Aorta (tissue), 5 donors: ENCODE measurements around the gene SLCO4A1. TPM values are rescaled to one million over a fixed set of nuclear protein-coding genes. Genes with fewer than 3 reads are reported as not detected.

Experiments
- ATAC-seq: fragments of 200-7000 bp; cut with Tn5 transposase; one replicate; pipeline ENCODE4 v1.9.1; 2022; ENCODE audit warnings: moderate library complexity; ENCODE audit not compliant: low FRiP score
- DNase-seq, 2 donors: peaks; one replicate each; pipeline ENCODE4 v3.0.0-alpha.2; 2020
- H3K27ac ChIP-seq, 2 donors: one replicate each; pipeline ENCODE4 v1.5.1; 2013; ENCODE audit warnings: low read length in 2 of 2, mild to moderate bottlenecking in 2 of 2, moderate library complexity in 2 of 2, control low read depth in 1 of 2, inconsistent platforms in 1 of 2, low read depth in 1 of 2
- H3K27me3 ChIP-seq, 2 donors: one replicate each; pipeline ENCODE4 v1.6.1; 2013; ENCODE audit warnings: control low read depth in 1 of 2, low read length in 1 of 2, mild to moderate bottlenecking in 1 of 2, moderate library complexity in 1 of 2; ENCODE audit not compliant: insufficient read depth in 2 of 2, control insufficient read depth in 1 of 2
- H3K36me3 ChIP-seq, 2 donors: one replicate each; pipeline ENCODE4 v1.6.1; 2013; ENCODE audit warnings: control low read depth in 1 of 2, low read length in 1 of 2, mild to moderate bottlenecking in 1 of 2; ENCODE audit not compliant: insufficient read depth in 2 of 2, control insufficient read depth in 1 of 2
- H3K4me1 ChIP-seq, 2 donors: one replicate each; pipeline ENCODE4 v1.6.1; 2013; ENCODE audit warnings: low read length in 2 of 2, control low read depth in 1 of 2, mild to moderate bottlenecking in 1 of 2, moderate library complexity in 1 of 2; ENCODE audit not compliant: insufficient read depth in 2 of 2, control insufficient read depth in 1 of 2
- H3K4me3 ChIP-seq, 2 donors: one replicate each; pipeline ENCODE4 v1.5.1; 2013; ENCODE audit warnings: low read length in 2 of 2, control low read depth in 1 of 2, mild to moderate bottlenecking in 1 of 2
- H3K9me3 ChIP-seq: one replicate; pipeline ENCODE4 v1.6.1; 2013; ENCODE audit warnings: mild to moderate bottlenecking, low read length; ENCODE audit not compliant: control insufficient read depth
- WGBS, 2 donors: extraction: QIAGEN DNeasy Blood & Tissue Kit; methylation state at CpG; one replicate each; pipeline ENCODE4 v1.1.7; 2013; 5-methylcytosine and 5-hydroxymethylcytosine counted together
- intact Hi-C, 2 donors: fragments of 100-400 bp; cut with DNase I; formaldehyde crosslinking; loops; one replicate each; pipeline versions ENCODE4 v1.14.2 to v1.15.0; 2022
- polyA plus RNA-seq, 2 donors: library from polyadenylated mRNA; stranded (reverse); fragments of 200-250 nt; gene quantifications; one replicate each; pipeline ENCODE4 v1.2.3, GENCODE V29; 2013
- total RNA-seq, 2 donors: library from RNA; stranded (reverse); fragmentation: NEBNext Ultra II Directional; extraction: Animal tissue kit (Norgen Biotek cat#: 25700); gene quantifications; one replicate each; pipeline ENCODE4 v1.2.1, GENCODE V29; 2021
- donor health status: healthy with polysubstance abuse.
- donor health status: Bipolar disorder and iron deficiency.
- donor health status: DM: no; HTN: no; CAD: no.
- donor health status: DM: no; HTN: no; CAD: no.
- donor health status: DM: yes; HTN: yes; CAD: no.

The SLCO4A1 gene
- total and polyA plus RNA-seq, 4 donors: 1.0 to 14.6 (median 9.0) TPM

DNA sequence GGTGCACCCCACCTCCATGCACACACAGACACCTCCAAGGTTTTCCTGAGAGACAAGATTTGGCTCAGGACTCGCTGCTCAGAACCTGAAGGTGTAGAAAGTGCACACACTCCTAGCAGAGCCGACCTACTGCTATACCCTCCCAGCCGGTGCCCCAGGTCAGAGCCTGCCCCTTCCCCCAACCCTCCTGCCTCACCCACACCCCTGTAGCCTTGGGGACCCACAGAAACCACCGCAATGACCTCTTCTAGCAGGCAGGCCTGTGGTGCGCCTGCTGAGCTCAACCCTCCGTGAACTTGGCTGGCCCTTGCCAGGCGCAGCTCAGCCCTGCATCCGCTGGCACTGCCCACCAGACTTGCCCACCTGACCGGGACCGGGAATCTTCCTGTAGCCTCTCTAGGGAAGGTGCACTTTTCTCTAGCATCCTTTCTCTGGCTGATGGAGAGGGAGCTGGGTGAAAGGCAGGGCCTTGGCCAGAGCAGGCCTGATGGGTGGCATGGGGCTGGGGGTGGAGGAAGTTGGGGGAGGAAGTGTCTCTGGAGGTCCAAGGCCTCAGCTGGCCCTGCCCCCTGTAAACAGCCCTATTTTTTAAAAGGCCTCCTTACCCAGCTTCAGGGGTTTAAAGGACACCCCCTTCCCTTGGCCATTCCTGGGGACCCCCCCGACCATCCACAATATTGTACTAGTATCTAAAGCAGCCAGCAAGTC, 36.9 kb upstream of the SLCO4A1 start:
- Histone ChIP-seq H3K9me3 (no peaks in the 10 kb centered on the region), H3K27me3 (no peaks in the 10 kb centered on the region), H3K27ac (no peak overlapping the region), H3K4me3 (no peak overlapping the region), H3K4me1 (no peaks in the 10 kb centered on the region), H3K36me3 (no peaks in the 10 kb centered on the region)
- ATAC-seq (no peak), DNase-seq (no peak)
- WGBS, 2 donors: 86 to 88% methylated on average over 11 of the region's 11 CpGs
- intact Hi-C loops: no loop called here

DNA sequence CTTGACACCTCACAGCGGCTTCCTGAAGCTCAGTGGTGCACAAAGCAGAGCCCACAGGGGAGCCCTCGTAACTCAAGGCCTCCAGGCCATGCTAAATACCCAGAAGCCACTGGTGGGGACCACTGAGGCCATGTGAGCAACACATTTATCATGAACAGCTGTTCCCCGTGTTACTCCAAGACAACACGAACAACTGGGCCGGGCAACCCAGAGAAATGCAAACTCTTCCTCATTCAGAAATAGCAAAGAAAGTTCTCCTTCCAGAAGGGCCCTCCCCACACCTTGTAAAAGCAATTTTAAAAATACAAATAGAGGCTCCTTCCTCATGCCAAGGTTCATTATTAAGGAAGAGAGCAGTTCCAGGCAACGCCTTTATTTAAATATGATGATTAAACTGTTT, 36.3 kb upstream of the SLCO4A1 start:
- no peaks in the 10 kb centered on the region for H3K9me3 ChIP-seq
- WGBS, 2 donors: 60 to 72% methylated on average over 6 of the region's 6 CpGs
- no peak overlapping the region for H3K4me3 ChIP-seq
- H3K4me1 ChIP-seq: no peaks in the 10 kb centered on the region
- intact Hi-C loops: no loop called here
- no peaks in the 10 kb centered on the region for H3K27me3 ChIP-seq
- H3K27ac ChIP-seq: no peak overlapping the region
- no peak for ATAC-seq
- DNase-seq: no peak
- no peaks in the 10 kb centered on the region for H3K36me3 ChIP-seq

DNA sequence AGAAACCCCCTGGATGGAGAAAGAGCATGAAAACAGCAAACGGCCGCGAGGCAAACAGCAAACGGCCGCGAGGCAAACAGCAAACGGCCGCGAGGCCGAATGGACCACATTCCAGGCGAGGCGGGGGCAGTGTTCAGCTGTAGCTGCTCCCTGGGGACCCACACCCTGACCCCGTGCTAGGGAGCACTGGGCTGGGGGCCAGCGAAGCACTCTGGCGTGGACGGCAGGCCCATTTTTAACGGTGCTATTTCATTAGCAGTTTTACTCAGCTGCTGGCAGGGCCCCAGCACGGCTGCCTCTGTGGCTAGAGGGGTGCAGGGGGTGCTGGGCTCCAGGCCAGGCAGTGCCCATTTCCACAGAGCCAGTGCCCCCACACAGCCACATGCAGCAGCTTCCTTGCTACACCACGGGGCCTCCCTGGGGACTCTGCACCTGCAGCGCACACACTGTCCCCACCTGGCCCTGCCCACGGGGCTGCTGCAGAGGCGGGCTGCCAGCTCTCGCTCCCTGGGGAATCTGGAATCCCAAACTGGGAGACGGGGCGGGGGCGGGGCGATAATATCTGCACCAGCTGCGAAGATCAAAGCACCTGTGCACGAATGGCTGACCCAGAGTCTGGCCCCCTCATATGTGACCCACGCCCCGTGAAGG, 35.6 kb upstream of the SLCO4A1 start:
- intact Hi-C loops: no loop called here
- WGBS, 2 donors: 28 to 33% methylated on average over 31 of the region's 31 CpGs
- no peak overlapping the region for H3K27ac ChIP-seq
- no peaks in the 10 kb centered on the region for H3K4me1 ChIP-seq
- DNase-seq: no peak
- no peak overlapping the region for H3K4me3 ChIP-seq
- H3K36me3 ChIP-seq: no peaks in the 10 kb centered on the region
- H3K9me3 ChIP-seq: peaks cover 2% of the 10 kb centered on the region
- ATAC-seq: no peak
- no peaks in the 10 kb centered on the region for H3K27me3 ChIP-seq

DNA sequence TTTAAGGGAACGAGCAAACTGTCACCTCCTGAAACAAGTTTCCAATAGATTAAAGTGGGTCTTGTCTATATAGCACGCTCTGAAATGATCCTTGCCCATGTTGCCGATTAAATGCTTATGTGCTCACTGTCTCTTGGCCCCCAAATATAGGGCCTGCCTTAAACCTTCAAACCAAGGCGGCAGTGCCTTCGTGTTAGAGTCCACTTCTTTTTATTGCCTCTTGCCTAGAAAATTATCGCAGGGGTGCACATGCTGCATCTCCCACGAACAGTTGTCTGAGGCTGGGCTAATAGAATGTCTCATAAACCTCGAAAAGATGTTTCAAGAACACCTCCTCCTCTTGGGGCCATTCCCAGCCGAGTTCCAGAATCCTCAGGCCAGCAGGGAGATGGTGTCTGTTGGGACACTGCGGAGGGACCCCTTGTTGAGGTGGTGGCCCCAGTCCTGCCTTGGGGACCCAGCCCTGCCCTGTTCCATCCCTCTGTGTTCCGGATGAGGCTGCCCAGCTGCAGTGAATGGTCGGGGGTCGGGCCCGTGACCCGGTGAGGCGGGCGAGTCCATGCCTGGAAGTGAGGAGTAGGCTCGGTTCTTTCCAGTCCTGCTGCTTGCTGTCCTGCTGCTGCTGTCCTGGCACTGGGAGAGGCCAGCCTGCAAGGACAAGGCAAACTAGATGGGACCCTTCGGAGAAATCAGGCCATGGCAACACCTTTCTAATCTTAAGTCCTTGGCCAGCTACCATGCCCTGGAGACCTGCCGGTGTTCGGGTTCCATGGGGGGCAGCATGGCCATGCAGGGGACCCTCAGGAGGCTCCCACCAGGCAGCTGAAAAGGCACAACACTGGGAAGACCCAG, 34.7 kb upstream of the SLCO4A1 start:
- ATAC-seq (no peak), DNase-seq (no peak)
- Histone ChIP-seq H3K27ac (no peak overlapping the region), H3K36me3 (no peaks in the 10 kb centered on the region), H3K27me3 (no peaks in the 10 kb centered on the region), H3K9me3 (peaks cover 2% of the 10 kb centered on the region), H3K4me1 (no peaks in the 10 kb centered on the region), H3K4me3 (no peak overlapping the region)
- intact Hi-C loops: no loop called here
- WGBS, 2 donors: 87 to 88% methylated on average over 21 of the region's 21 CpGs

DNA sequence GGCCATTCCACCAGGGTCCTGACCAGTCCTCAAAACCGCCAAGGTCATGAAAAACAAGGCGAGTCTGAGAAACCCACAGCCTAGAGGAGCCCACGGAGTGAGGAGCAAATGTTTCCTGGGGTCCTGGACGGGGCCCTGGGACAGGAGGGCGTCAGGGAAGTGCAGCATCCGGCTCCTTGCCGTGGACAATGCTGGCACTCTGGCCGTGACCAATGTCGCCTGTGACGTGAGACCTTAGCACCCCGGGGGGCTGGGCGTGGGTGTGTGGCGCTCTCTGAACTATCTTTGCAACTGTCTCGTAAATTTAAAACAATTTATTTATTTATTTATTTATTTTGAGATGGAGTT, 34.1 kb upstream of the SLCO4A1 start:
- ATAC-seq: no peak
- no peak for DNase-seq
- Histone ChIP-seq H3K27ac (no peak overlapping the region), H3K4me1 (no peaks in the 10 kb centered on the region), H3K9me3 (peaks cover 2% of the 10 kb centered on the region), H3K36me3 (no peaks in the 10 kb centered on the region), H3K4me3 (no peak overlapping the region), H3K27me3 (no peaks in the 10 kb centered on the region)
- WGBS, 2 donors: 86 to 91% methylated on average over 14 of the region's 14 CpGs
- intact Hi-C loops: no loop called here

DNA sequence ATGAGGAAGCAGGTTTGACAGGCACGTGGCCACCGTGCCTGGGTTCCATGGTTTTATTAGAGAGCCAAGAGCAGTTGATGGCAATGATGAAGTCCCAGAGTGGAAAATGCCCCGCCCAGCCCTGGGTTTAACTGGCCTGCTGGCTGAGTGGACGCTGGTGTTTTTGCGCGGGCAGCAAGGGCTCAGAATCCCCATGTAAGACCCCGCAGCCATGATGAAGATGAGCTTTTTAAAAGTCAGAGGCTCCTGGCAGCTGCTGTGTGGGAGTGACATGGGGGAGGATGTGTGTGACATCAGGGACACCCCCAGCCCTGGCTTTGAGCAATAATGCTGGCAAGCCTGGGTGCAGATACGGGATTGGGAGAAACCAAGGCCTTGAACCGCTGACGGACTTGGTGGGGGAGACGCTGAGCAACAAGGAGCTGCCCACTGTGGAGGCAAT, 33.0 kb upstream of the SLCO4A1 start:
- H3K4me1 ChIP-seq: no peaks in the 10 kb centered on the region
- H3K27ac ChIP-seq: no peak overlapping the region
- H3K36me3 ChIP-seq: no peaks in the 10 kb centered on the region
- 88 to 91% methylated on average over 11 of the region's 11 CpGs for WGBS, 2 donors
- peaks cover 2% of the 10 kb centered on the region for H3K9me3 ChIP-seq
- H3K27me3 ChIP-seq: no peaks in the 10 kb centered on the region
- ATAC-seq (no peak), DNase-seq (no peak)
- intact Hi-C loops: no loop called here
- H3K4me3 ChIP-seq: no peak overlapping the region

DNA sequence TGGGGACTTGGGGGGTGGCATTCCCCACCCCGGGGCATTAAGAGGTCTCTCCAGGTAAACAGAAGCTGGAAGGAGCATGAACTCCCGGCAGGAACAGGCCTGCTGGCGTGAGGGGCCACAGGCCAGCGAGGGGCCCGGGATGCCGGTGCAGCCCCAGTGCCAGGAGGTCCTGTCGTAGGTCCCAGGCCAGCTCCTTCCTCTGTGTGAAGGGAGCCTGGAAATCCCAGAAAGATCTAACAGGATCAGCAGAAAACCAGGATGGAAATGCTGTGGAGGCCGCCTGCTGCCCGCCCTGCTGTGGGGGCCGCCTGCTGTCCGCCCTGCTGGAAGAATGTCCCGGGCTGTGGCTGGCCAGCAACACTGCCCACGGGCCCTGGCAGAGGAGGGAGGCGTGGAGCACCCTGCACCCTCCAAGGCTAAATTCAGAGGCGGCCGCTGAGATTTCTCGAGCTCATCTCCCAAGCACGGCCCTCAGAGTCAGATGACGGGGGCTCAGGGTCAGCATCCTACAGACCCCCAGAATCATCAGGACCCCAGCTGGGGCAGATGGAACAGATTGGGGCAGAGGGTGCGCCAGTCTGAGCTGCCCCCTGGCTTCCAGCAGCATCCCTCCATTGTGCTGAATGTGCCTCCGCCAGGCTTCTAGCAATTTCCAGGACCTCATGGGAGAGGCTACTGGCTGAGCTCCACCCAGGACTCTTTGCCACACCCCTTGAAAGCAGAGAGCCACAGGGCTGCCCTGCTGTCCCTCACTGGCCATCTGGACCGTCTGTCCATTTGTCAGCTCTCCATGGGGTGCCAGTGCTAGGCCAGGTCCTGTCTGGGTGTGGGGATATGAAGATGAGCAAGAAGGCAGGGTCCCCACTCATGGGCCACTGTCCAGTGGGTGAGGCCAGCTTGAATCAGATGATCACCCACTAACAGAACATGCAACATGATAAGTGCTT, 32.2 kb upstream of the SLCO4A1 start:
- no peak overlapping the region for H3K27ac ChIP-seq
- H3K27me3 ChIP-seq: no peaks in the 10 kb centered on the region
- no peak overlapping the region for H3K4me3 ChIP-seq
- no peaks in the 10 kb centered on the region for H3K4me1 ChIP-seq
- 73 to 74% methylated on average over 22 of the region's 22 CpGs for WGBS, 2 donors
- H3K9me3 ChIP-seq: peaks cover 2% of the 10 kb centered on the region
- DNase-seq (no peak), ATAC-seq (no peak)
- no peaks in the 10 kb centered on the region for H3K36me3 ChIP-seq
- intact Hi-C loops: no loop called here

DNA sequence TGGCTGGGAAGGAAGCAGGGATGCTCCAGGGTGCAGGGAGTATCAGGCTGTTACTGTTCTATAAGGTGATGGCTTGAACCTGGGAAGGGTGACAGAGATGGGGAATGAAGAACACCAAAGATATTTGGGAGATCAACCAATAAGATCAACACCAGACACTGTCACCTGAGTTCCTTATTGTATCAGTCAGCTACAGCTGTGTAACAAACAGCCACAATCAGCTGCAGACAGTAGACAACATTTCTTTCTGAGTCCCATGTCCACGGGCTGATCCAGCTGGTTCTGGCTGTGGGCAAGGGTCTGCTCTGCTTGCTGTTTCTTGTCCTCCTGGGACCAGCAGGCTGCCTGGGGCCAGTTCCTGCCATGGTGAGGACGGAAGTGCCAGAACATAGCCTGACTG, 31.3 kb upstream of the SLCO4A1 start:
- H3K9me3 ChIP-seq: peaks cover 2% of the 10 kb centered on the region
- H3K27ac ChIP-seq: no peak overlapping the region
- intact Hi-C loops: no loop called here
- H3K4me1 ChIP-seq: no peaks in the 10 kb centered on the region
- 75 to 78% methylated on average over 2 of the region's 2 CpGs for WGBS, 2 donors
- no peaks in the 10 kb centered on the region for H3K27me3 ChIP-seq
- ATAC-seq: no peak
- DNase-seq: no peak
- H3K4me3 ChIP-seq: no peak overlapping the region
- no peaks in the 10 kb centered on the region for H3K36me3 ChIP-seq
